DND-41 (cell line): ENCODE results near the gene FOXJ3.

Experiments used
- CTCF ChIP-seq: IDR thresholded peaks from 2 replicates; pipeline ENCODE4 v1.5.1; 2012; ENCODE audit warnings: borderline replicate concordance, low read length, moderate library complexity, mild to moderate bottlenecking; ENCODE audit not compliant: poor library complexity, severe bottlenecking; ENCODE audit errors: extremely low read depth
- EZH2 ChIP-seq: IDR thresholded peaks from 3 replicates; pipeline ENCODE4 v1.6.1; 2012; ENCODE audit warnings: borderline replicate concordance, low read depth, mild to moderate bottlenecking, moderate library complexity, low read length, inconsistent platforms; ENCODE audit not compliant: severe bottlenecking

DNA sequence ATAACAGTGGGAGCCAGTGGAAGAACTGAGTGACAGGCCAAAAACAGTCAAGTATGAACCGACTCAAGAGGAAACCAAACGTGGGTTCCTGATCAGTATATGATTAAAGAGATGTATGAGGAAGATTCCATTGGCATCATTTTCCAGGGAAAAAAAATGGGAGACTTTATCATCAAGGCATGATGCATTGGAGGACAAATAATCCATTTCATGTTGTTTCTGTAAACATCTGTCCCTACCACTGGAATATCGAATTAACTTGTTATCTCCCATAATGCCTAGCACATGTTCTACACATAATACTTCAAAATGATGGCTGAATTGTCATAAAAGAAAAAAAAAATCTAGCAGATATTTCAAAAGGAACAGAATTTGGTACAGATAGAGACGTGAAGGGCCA is 13.3 kb downstream of the FOXJ3 start:
- no peak for TF ChIP-seq CTCF
- TF ChIP-seq EZH2 = no peak
